ENCODE results near the gene P3H2.

P3H2 gene

GRCh38 chr3:190016966-190017365, 103.7 kb downstream of the P3H2 start:
- FAIRE-seq = no peak

GRCh38 chr3:190014940-190015339, 105.8 kb downstream of the P3H2 start:
- no peak for FAIRE-seq

GRCh38 chr3:190013943-190014924, 106.5 kb downstream of the P3H2 start:
- no peak for FAIRE-seq

GRCh38 chr3:190012784-190013183, 107.9 kb downstream of the P3H2 start:
- FAIRE-seq = peak; percentile 82

GRCh38 chr3:190012314-190012782, 108.3 kb downstream of the P3H2 start:
- no peak for FAIRE-seq

GRCh38 chr3:190010486-190010885, 110.2 kb downstream of the P3H2 start:
- no peak for FAIRE-seq

GRCh38 chr3:190009614-190010013, 111.1 kb downstream of the P3H2 start:
- FAIRE-seq = no peak

- FAIRE-seq = no peak
These were observed 112.3 kb downstream of the P3H2 start for GRCh38 chr3:190008432-190008831.

- FAIRE-seq = no peak
These were observed 115.2 kb downstream of the P3H2 start for GRCh38 chr3:190005343-190006113.

GRCh38 chr3:190004656-190005055, 116.0 kb downstream of the P3H2 start:
- FAIRE-seq = no peak

GRCh38 chr3:190003681-190004123, 117.0 kb downstream of the P3H2 start:
- no peak for FAIRE-seq

- no peak for FAIRE-seq
These were observed 117.6 kb downstream of the P3H2 start for GRCh38 chr3:190003068-190003467.

GRCh38 chr3:190001426-190001825, 119.3 kb downstream of the P3H2 start:
- FAIRE-seq = no peak

GRCh38 chr3:190000861-190001196, 119.9 kb downstream of the P3H2 start:
- FAIRE-seq = no peak

- FAIRE-seq = no peak
These were observed 120.4 kb downstream of the P3H2 start for GRCh38 chr3:190000187-190000860.

- no peak for FAIRE-seq
These were observed 121.0 kb downstream of the P3H2 start for GRCh38 chr3:189999718-190000117.

GRCh38 chr3:189995129-189995528, 125.6 kb downstream of the P3H2 start:
- no peak for FAIRE-seq

GRCh38 chr3:189990826-189991225, 129.9 kb downstream of the P3H2 start:
- FAIRE-seq = peak; percentile 23

GRCh38 chr3:189988854-189989253, 131.8 kb downstream of the P3H2 start:
- FAIRE-seq = no peak

- no peak for FAIRE-seq
These were observed 132.4 kb downstream of the P3H2 start for GRCh38 chr3:189988322-189988721.

GRCh38 chr3:189985948-189986347, 134.7 kb downstream of the P3H2 start:
- FAIRE-seq = no peak

GRCh38 chr3:189983612-189984011, 137.1 kb downstream of the P3H2 start:
- FAIRE-seq = no peak

- FAIRE-seq = no peak
These were observed 138.3 kb downstream of the P3H2 start for GRCh38 chr3:189982321-189982945.
